Stomach smooth muscle (tissue), 2 donors: ENCODE data around the gene CLDN3.
A peak's percentile ranks its signal among the peaks of the same experiment; 100 is the strongest.

Source experiments
- H3K27ac ChIP-seq: one replicate; pipeline ENCODE4 v1.7.0; 2013; ENCODE audit warnings: mild to moderate bottlenecking, low read length, inconsistent platforms
- H3K27me3 ChIP-seq, 2 donors: one replicate each; pipeline ENCODE4 v1.7.0; 2013; ENCODE audit warnings: low read length in 2 of 2; ENCODE audit not compliant: insufficient read depth in 2 of 2, control insufficient read depth in 1 of 2
- H3K36me3 ChIP-seq, 2 donors: one replicate each; pipeline ENCODE4 v1.7.0; 2013; ENCODE audit warnings: low read length in 2 of 2; ENCODE audit not compliant: control insufficient read depth in 2 of 2, insufficient read depth in 2 of 2
- H3K4me1 ChIP-seq: one replicate; pipeline ENCODE4 v1.7.0; 2013; ENCODE audit warnings: low read length; ENCODE audit not compliant: control insufficient read depth, insufficient read depth
- H3K4me3 ChIP-seq, 2 donors: one replicate each; pipeline ENCODE4 v1.7.0; 2013; ENCODE audit warnings: low read length in 2 of 2
- H3K9ac ChIP-seq, 2 donors: one replicate each; pipeline ENCODE4 v1.7.0; 2013; ENCODE audit warnings: low read length in 2 of 2, mild to moderate bottlenecking in 1 of 2
- H3K9me3 ChIP-seq, 2 donors: one replicate each; pipeline ENCODE4 v1.7.0; 2013; ENCODE audit warnings: low read length in 2 of 2; ENCODE audit not compliant: control insufficient read depth in 2 of 2
- donor health status: healthy.
- donor health status: Pancreatic carcinoma.

Gene CLDN3, protein sequence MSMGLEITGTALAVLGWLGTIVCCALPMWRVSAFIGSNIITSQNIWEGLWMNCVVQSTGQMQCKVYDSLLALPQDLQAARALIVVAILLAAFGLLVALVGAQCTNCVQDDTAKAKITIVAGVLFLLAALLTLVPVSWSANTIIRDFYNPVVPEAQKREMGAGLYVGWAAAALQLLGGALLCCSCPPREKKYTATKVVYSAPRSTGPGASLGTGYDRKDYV

DNA sequence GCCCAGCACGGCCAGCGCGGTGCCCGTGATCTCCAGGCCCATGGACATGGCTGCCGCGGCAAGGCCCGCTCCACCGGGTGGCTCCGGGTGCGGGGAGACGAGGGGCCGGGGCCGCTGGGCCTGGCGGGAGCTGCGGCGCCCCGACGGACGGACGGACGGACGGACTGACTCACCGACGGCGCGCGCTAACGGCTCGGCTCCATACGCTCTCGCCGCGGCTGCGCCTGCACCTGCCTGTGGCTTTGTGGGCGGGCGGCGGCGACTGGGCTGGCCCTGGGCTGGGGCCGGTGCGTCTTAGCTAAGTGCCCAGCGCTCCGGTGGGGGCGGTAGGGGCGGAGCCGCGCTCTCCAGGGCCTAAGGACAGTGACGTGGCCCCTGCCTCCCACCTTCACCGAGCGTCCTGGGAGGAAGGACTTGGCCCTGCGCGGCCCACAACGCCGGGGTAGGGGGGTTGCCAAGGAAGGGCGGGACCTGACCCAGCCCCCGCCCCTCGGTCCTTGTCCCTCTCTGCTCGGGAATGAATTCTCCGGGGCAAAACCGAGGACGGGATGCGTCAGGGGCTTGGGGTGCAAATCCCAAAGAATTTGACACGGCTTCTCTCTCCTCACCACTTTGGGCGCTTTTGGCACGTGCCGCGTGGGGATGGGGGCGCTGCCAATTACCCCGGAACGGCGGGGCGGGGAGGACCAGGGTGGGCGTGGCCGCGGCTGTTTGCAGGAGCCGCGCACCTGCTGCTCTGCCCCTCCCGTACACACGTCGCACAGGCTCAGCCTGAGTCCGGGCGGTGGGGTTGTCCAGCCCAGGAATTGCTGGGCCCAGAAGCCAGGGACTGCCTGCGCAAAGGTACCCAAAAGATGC, at the start of gene CLDN3:
Gene CLDN3, minus strand, starts transcription at position 269 of the 858 bp plus-strand sequence. Its CDS starts 221 bp downstream, at position 48.
- Histone ChIP-seq H3K27me3 (peaks cover 34 to 35% of the 10 kb centered on the region in 2 donors), H3K27ac (no peak within 1 kb of the TSS), H3K4me3 (peak within 1 kb of the TSS in 1 of 2 donors; percentile 49), H3K4me1 (peaks cover 5% of the 10 kb centered on the region), H3K9ac (no peak within 1 kb of the TSS), H3K36me3 (no peaks in the 10 kb centered on the region), H3K9me3 (no peaks in the 10 kb centered on the region)

DNA sequence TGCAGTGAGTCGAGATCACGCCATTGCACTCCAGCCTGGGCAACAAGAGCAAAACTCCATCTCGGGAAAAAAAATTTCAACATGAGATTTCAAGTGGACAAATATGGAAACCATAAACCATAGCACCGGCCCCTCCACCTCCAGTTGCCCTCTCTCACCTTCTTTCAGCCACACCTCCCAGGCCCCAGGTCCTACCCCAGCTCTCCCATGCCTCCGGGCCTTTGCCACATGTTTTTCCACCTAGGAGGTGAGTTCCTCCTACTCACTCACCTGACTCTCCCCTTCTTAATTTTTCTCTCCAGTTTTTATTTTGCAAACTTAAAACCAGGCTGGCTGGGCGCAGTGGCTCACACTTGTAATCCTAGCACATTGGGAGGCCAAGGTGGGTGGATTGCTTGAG, 47.1 kb upstream of the CLDN3 start:
- Histone ChIP-seq H3K4me3 (no peak overlapping the region), H3K9me3 (no peaks in the 10 kb centered on the region), H3K9ac (no peak overlapping the region), H3K4me1 (no peaks in the 10 kb centered on the region), H3K27me3 (no peaks in the 10 kb centered on the region), H3K36me3 (no peaks in the 10 kb centered on the region), H3K27ac (no peak overlapping the region)

DNA sequence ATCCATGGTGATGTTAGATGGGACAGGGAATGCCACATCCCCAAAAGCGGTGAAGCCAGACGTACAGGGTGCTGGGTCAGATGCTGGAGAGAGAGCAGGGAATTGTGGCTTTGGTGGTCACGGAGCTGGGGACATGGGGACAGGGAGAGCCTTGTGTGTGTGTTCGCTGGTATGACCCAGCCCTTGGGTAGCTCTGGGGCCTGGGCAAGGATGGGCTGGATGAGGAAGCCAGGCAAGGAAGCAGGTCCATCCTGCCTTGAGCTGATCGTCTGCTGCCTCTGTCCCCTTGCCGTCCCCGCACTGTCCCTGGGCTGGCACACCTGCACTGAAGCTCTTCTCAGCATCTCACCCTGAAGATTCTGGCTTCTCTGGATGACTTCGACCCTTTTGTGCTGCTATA, 45.4 kb upstream of the CLDN3 start:
- H3K27me3 ChIP-seq: peaks cover 0 to 3% of the 10 kb centered on the region in 2 donors

DNA sequence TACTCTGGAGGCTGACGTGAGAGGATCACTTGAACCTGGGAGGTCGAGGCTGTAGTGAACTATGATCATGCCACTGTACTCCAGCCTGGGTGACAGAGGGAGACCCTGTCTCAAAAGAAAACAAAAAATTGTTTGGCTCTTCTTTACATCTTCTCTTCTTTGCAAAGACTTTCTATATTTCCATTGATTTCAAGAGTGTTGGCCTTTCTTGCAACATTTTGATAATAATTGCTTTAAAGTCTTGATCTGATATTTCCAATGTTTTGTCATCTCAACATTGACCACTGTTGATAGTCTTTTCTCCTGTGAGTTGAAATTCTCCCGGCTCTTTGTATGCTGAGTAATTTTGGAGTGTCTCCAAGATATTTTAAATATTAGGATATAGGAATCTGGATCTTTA, 42.9 kb upstream of the CLDN3 start:
- Histone ChIP-seq H3K36me3 (no peaks in the 10 kb centered on the region), H3K27me3 (peaks cover 0 to 3% of the 10 kb centered on the region in 2 donors), H3K9me3 (no peaks in the 10 kb centered on the region), H3K9ac (no peak overlapping the region), H3K4me3 (no peak overlapping the region), H3K27ac (no peak overlapping the region), H3K4me1 (no peaks in the 10 kb centered on the region)

More for the DNA sequence above, 45.4 kb upstream of the CLDN3 start:
- Histone ChIP-seq H3K9ac (no peak overlapping the region), H3K27ac (no peak overlapping the region), H3K9me3 (no peaks in the 10 kb centered on the region), H3K4me1 (no peaks in the 10 kb centered on the region), H3K4me3 (no peak overlapping the region), H3K36me3 (no peaks in the 10 kb centered on the region)

DNA sequence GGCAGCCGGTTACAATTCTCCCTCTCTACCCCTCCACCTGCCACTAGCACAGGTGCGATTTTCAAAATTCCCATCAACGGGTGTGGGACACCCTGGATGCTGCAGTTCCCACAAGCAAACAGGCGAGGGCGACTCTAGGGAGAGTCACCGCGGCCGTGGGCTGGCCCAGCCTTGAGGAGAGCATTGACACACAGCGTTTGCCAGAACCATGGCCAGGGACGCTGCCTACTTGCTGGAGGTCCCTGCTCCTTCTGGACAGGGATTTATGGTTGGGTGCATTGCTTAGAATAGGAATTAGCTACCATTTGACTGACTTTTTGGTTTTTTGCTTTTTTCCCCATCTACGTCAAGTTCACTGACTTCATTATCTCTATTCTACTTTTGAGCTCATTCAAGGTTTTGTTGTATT, 41.7 kb upstream of the CLDN3 start:
- H3K4me3 ChIP-seq: no peak overlapping the region
- H3K36me3 ChIP-seq: no peaks in the 10 kb centered on the region
- H3K9me3 ChIP-seq: no peaks in the 10 kb centered on the region
- H3K4me1 ChIP-seq: no peaks in the 10 kb centered on the region
- H3K27ac ChIP-seq: no peak overlapping the region
- H3K9ac ChIP-seq: no peak overlapping the region
- peaks cover 0 to 3% of the 10 kb centered on the region in 2 donors for H3K27me3 ChIP-seq

DNA sequence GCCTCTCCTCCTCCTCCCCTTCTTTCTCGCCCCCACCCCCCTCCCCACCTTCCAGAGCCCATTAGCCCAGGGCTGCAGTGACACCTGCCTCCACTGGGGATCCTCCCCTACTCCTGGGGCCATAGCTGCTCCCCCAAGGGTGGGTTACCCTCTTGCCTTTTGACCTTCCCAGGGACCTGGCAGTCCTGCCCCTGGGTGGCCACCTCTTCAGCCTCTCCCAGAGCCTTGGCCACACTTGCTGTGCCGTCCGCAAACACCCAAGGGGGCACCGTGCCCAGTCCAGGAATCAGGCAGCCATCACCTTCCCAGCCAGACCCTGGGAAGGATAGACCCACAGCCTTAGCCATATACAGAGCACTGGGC, 40.9 kb upstream of the CLDN3 start:
- Histone ChIP-seq H3K4me1 (no peaks in the 10 kb centered on the region), H3K27ac (no peak overlapping the region), H3K9me3 (no peaks in the 10 kb centered on the region), H3K9ac (no peak overlapping the region), H3K4me3 (no peak overlapping the region), H3K36me3 (no peaks in the 10 kb centered on the region), H3K27me3 (peaks cover 0 to 3% of the 10 kb centered on the region in 2 donors)

DNA sequence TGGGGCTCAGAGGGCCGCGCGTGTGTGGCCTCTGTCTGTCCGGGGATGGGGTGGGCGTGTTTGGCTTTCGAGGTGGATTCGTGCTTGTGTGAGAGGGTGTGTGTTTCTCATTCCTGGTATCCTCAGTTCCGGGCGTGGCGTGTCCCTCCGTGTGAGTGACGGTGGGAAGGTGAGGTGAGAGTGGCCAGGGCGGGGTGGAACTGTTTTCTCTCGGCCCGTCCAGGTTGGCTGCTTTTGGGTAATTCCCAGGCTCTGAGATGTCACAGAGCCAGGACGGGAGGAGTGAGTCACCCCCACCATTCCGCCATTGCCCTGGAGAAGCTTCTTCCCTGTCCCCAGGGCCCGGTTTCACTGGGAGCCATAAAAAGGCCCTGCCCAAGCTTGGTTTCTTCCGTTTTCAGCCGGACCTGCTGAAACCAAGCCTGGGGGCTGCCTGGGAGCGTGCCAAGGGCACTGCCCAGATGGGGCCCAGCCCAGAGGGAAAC, 39.4 kb upstream of the CLDN3 start:
- H3K27ac ChIP-seq: no peak overlapping the region
- peaks cover 0 to 3% of the 10 kb centered on the region in 2 donors for H3K27me3 ChIP-seq
- H3K4me1 ChIP-seq: no peaks in the 10 kb centered on the region
- no peak overlapping the region for H3K9ac ChIP-seq
- H3K36me3 ChIP-seq: no peaks in the 10 kb centered on the region
- no peaks in the 10 kb centered on the region for H3K9me3 ChIP-seq
- H3K4me3 ChIP-seq: no peak overlapping the region

DNA sequence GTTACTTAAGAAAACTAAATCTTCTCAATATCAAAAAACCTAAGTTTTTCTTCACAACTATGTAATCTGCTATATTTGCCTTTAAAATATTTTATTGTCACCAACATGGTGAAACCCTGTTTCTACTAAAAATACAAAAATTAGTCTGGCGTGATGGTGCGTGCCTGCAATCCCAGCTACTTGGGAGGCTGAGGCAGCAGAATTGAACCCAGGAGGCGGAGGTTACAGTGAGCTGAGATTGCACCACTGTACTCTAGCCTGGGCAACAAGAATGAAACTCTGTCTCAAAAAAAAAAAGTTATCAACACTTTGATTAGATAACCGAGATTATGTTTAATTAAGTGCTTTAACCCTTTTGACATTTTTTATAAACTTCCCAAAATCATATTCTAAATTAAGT, 32.4 kb upstream of the CLDN3 start:
- Histone ChIP-seq H3K9me3 (no peaks in the 10 kb centered on the region), H3K27ac (no peak overlapping the region), H3K9ac (no peak overlapping the region), H3K36me3 (no peaks in the 10 kb centered on the region), H3K27me3 (no peaks in the 10 kb centered on the region), H3K4me3 (no peak overlapping the region), H3K4me1 (no peaks in the 10 kb centered on the region)

DNA sequence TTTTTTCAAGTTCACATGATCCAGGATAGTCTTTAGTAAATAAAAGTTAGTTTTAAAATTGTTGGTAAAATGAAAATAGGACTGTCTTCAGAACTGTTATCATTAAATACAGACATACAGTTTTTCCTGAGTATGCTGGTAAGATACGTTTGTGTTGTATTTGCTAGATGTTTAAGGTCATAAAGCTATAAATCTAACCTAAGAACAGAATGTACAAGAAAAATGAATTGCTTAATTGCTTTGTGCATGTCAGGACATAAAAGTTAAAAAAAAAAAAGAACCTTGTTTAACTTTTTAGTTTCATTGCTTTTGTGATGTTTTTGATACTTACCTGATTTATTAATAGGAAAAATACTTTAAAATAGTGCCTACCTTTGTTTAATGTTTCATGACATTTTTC, 31.5 kb upstream of the CLDN3 start:
- Histone ChIP-seq H3K9ac (no peak overlapping the region), H3K4me3 (no peak overlapping the region), H3K9me3 (no peaks in the 10 kb centered on the region), H3K4me1 (no peaks in the 10 kb centered on the region), H3K27me3 (no peaks in the 10 kb centered on the region), H3K36me3 (no peaks in the 10 kb centered on the region), H3K27ac (no peak overlapping the region)

DNA sequence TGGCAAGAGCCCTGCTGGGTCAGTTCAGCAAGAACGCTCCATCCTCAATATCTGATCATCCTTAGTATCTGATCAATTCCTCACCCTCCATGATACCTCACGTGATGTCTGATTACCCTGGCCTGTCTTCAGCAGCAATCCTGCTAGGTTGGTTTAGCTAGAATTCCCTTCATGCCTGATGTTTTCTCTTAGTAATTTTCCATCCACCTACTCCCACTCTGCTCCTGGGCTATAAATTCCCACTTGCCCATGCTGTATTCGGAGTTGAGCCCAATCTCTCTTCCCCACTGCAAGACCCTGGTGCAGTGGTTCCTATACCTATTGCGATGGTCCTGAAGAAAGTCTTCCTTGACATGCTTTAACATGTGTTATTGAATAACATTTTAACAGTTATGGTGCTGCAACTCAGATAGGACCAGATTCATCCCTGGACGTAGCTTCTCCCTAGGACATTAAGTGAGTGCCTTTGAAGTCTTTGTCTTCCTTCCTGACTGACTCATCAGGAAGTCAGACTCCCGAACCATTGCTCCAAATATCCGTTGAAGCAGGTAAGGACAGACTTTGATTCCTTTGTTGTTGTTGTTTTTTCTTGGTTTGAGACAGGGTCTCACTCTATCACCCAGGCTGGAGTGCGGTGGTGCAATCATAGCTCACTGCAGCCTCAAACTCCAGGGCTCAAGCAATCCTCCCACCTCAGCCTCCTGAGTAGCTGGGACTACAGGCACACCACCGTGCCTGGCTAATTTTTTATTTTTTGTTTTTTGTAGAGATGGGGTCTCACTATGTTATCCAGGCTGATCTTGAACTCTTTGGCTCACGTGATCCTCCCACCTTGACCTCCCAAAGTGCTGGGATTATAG, 29.4 kb upstream of the CLDN3 start:
- Histone ChIP-seq H3K27ac (no peak overlapping the region), H3K9ac (no peak overlapping the region), H3K9me3 (peaks cover 0 to 2% of the 10 kb centered on the region in 2 donors), H3K4me1 (no peaks in the 10 kb centered on the region), H3K36me3 (no peaks in the 10 kb centered on the region), H3K27me3 (no peaks in the 10 kb centered on the region), H3K4me3 (no peak overlapping the region)
